Mammary microvascular endothelial cell (primary cell): ENCODE results near the gene NUS1. TPM values are rescaled to one million over a fixed set of nuclear protein-coding genes. Genes with fewer than 3 reads are reported as not detected.

Source experiments
- total RNA-seq: library from RNA; depleted of rRNA; stranded (reverse); fragments of >200 nt; gene quantifications from 2 replicates; pipeline ENCODE4 v1.2.3, GENCODE V29; 2015

Gene NUS1
- total RNA-seq: 15.7 and 16.9 TPM in 2 replicates

DNA sequence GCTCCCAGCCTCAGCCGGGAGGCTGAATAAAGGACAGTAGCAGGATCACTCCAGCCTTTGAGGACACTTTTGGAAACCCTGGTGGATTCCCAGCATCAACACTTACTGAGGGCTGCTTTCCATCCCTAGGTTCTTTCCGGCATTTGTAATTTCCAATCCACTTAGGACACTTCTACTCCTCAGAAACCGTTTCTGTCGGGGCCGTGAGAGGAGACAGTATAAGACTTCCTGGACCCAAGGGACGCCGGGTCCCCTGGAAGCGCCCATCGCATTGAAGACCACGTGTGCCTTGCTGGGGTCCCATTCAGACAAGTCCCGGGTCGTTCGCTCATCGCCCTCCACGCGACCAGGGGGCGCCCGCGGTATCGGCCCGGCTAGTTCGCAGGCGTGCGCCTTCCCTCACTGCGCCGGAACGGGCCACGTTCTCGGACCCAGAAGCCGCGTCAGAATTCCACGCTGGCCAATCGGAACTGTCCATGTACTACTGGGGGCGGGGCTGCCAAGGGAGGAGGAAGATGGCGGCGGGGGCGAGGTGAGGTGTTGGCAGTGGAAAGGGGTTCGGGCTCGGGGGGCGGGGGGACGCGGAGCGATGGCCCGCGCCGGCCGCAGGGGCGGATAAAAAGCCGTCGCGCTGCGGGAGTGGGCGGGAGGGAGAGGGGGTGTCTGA is at the start of gene NUS1:
TSS of gene NUS1 (plus strand) at position 479 of the 667 bp plus-strand sequence. CDS start 202 bp downstream, outside the sequence.

Other genes starting within 250 kb of the NUS1 start
- gene ROS1, start 249.5 kb upstream of the NUS1 start, total RNA-seq: not detected in 2 replicates
- gene DCBLD1, start 192.8 kb upstream of the NUS1 start, total RNA-seq: 14.5 and 16.0 TPM in 2 replicates
- gene GOPC, start 73.0 kb upstream of the NUS1 start, total RNA-seq: 14.8 and 15.1 TPM in 2 replicates
- gene SLC35F1, start 231.8 kb downstream of the NUS1 start, total RNA-seq: not detected in 2 replicates